Measurements from ENCODE around the gene S100A12. TPM values are rescaled to one million over a fixed set of nuclear protein-coding genes. Genes with fewer than 3 reads are reported as not detected.

S100A12 gene
- polyA plus RNA-seq, 3 donors = 1,275 to 2,834 (median 2,543) TPM

DNA sequence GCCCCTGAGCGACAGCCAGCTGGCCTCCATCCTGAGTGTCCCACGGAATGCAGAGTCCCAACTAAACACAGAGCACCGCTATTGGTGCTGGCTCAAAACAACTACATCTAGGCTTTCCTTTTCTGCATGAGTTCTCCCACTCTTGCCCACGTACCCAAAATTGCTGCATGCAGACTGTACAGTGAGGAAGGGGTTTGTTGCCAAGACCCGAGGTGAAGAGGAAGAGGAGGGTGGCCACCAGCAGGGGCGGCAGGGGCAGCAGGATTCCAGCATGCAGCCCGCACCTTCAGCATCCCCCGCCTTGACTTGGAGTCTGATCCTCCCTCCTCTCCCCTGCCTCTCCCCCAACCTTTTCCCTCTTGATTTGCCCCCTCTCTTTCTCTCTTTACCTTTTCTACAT lies 9.7 kb downstream of the S100A12 start:
- DNase-seq = no peak
- Mint-ChIP-seq H3K27ac (peak overlapping the region; percentile 68 to 98 (median 94)), H3K4me3 (peak overlapping the region in 1 of 2 donors; percentile 13), H3K9me3 (peaks cover 0 to 2% (median 0%) of the 10 kb centered on the region in 7 donors), H3K27me3 (ENCODE audit: low read depth in 3 of 3) (peaks cover 0 to 1% (median 0%) of the 10 kb centered on the region in 3 donors), H3K36me3 (peaks cover 7 to 16% of the 10 kb centered on the region in 2 donors), H3K4me1 (peaks cover 99% of the 10 kb centered on the region)
- peaks cover 97 to 100% of the 10 kb centered on the region in 2 donors for H3K4me1 ChIP-seq (ENCODE audit: control insufficient read depth in 1 of 2, insufficient read depth in 2 of 2, low read length in 2 of 2)
- intact Hi-C loops (cut with micrococcal nuclease) = loop anchor here (1.0 to 10.0 kb wide), 2 partner anchors 9 to 209 kb away; no protein-coding TSS in a partner anchor
- peak overlapping the region; percentile 3 for H2AFZ ChIP-seq (ENCODE audit: insufficient read depth, low read depth, low read length, poor library complexity, severe bottlenecking)
- TF ChIP-seq, protein P1, sequence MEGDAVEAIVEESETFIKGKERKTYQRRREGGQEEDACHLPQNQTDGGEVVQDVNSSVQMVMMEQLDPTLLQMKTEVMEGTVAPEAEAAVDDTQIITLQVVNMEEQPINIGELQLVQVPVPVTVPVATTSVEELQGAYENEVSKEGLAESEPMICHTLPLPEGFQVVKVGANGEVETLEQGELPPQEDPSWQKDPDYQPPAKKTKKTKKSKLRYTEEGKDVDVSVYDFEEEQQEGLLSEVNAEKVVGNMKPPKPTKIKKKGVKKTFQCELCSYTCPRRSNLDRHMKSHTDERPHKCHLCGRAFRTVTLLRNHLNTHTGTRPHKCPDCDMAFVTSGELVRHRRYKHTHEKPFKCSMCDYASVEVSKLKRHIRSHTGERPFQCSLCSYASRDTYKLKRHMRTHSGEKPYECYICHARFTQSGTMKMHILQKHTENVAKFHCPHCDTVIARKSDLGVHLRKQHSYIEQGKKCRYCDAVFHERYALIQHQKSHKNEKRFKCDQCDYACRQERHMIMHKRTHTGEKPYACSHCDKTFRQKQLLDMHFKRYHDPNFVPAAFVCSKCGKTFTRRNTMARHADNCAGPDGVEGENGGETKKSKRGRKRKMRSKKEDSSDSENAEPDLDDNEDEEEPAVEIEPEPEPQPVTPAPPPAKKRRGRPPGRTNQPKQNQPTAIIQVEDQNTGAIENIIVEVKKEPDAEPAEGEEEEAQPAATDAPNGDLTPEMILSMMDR (IDR thresholded peaks at IDR 0.05) = no peak
- H4K20me1 ChIP-seq (ENCODE audit: insufficient read depth, low read length) = peaks cover 10% of the 10 kb centered on the region
- 100% methylated on average over 3 of the region's 8 CpGs for WGBS (ENCODE audit: insufficient coverage)
- peaks cover 56% of the 10 kb centered on the region for H3K79me2 ChIP-seq (ENCODE audit: insufficient read depth, low read length)
- H3K36me3 ChIP-seq (replicated peaks in 1 of 2; ENCODE audit: control insufficient read depth in 1 of 2, insufficient read depth in 2 of 2, low read length in 2 of 2) = peaks cover 4 to 5% of the 10 kb centered on the region in 2 donors
- no peaks in the 10 kb centered on the region for H3K27me3 ChIP-seq (ENCODE audit: control insufficient read depth in 2 of 2, insufficient read depth in 2 of 2, low read length in 2 of 2)
- H3K9ac ChIP-seq (ENCODE audit: insufficient read depth, low read length, poor library complexity, severe bottlenecking) = no peak overlapping the region
- peak overlapping the region; percentile 32 for H3K4me2 ChIP-seq (replicated peaks; ENCODE audit: extremely low read depth, low read length, poor library complexity, severe bottlenecking)
- peak overlapping the region; percentile 78 to 85 for H3K27ac ChIP-seq (ENCODE audit: low read depth in 1 of 2, low read length in 2 of 2)
- H3K9me3 ChIP-seq (replicated peaks in 1 of 2; ENCODE audit: control insufficient read depth in 1 of 2, insufficient read depth in 1 of 2, low read length in 2 of 2) = no peaks in the 10 kb centered on the region
- peak overlapping the region in 1 of 3 experiments; percentile 24 for H3K4me3 ChIP-seq (replicated peaks in 1 of 3; ENCODE audit: low read depth in 2 of 3, low read length in 3 of 3)

DNA sequence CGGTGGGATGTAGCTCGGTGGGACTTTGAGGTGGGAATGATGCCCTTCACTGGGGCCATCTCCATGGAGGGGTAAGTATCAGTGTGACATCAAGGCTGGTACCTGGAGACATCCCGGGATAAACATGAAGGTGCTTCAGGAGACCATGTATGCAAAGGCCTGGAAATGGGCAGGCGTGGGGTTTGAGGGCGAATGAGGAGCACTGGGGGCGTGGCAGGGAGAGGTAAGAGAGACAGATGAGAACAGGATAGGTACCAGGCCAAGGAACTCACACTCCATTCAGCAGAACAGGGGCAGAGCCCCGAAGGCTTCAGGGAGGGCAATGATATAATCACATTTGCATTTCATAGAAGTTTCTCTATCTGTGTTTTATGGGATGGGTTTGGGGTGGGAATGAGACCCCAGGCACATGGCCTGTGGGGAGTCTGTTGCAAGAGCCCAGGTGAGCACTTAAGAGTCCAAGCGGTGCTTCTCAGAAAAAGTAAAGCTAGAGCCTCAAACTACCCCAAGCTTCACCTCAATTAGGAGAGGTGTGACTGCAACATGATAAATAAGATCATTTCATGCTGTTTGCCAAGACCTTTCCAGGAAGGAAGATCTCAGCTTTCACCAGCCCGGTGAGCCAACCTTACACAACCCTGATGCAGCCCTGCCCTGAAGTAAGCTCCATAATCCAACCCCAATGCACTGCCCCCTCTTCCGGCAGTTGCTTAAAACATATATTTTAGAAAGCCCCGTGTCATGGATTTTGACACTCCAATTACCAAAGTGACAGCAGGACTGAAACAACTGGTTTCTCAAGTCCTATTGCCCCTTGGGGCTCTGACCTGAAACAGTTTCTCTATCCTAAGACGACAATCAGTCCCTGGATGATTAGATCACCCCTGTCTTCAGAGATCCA lies 10.4 kb downstream of the S100A12 start:
- Histone ChIP-seq H3K36me3 (replicated peaks in 1 of 2; ENCODE audit: control insufficient read depth in 1 of 2, insufficient read depth in 2 of 2, low read length in 2 of 2) (peaks cover 10 to 12% of the 10 kb centered on the region in 2 donors), H3K4me3 (replicated peaks in 1 of 3; ENCODE audit: low read depth in 2 of 3, low read length in 3 of 3) (peak overlapping the region in 1 of 3 experiments; percentile 24), H3K27ac (ENCODE audit: low read depth in 1 of 2, low read length in 2 of 2) (peak overlapping the region; percentile 78 to 85), H2AFZ (ENCODE audit: insufficient read depth, low read depth, low read length, poor library complexity, severe bottlenecking) (no peak overlapping the region), H3K9ac (ENCODE audit: insufficient read depth, low read length, poor library complexity, severe bottlenecking) (no peak overlapping the region), H4K20me1 (ENCODE audit: insufficient read depth, low read length) (peaks cover 17% of the 10 kb centered on the region), H3K4me1 (ENCODE audit: control insufficient read depth in 1 of 2, insufficient read depth in 2 of 2, low read length in 2 of 2) (peaks cover 98 to 100% of the 10 kb centered on the region in 2 donors), H3K27me3 (ENCODE audit: control insufficient read depth in 2 of 2, insufficient read depth in 2 of 2, low read length in 2 of 2) (no peaks in the 10 kb centered on the region), H3K9me3 (replicated peaks in 1 of 2; ENCODE audit: control insufficient read depth in 1 of 2, insufficient read depth in 1 of 2, low read length in 2 of 2) (no peaks in the 10 kb centered on the region), H3K79me2 (ENCODE audit: insufficient read depth, low read length) (peaks cover 56% of the 10 kb centered on the region), H3K4me2 (replicated peaks; ENCODE audit: extremely low read depth, low read length, poor library complexity, severe bottlenecking) (peak overlapping the region; percentile 32)
- peaks cover 0 to 2% (median 0%) of the 10 kb centered on the region in 7 donors for H3K9me3 Mint-ChIP-seq
- peak in 2 of 3 donors; percentile 47 to 74 for DNase-seq
- H3K36me3 Mint-ChIP-seq = peaks cover 13 to 23% of the 10 kb centered on the region in 2 donors
- intact Hi-C loops (cut with micrococcal nuclease) = loop anchor here (1.0 to 10.0 kb wide), 2 partner anchors 9 to 210 kb away; no protein-coding TSS in a partner anchor
- peaks cover 0 to 1% (median 0%) of the 10 kb centered on the region in 3 donors for H3K27me3 Mint-ChIP-seq (ENCODE audit: low read depth in 3 of 3)
- peak overlapping the region; percentile 13 to 19 for H3K4me3 Mint-ChIP-seq
- TF ChIP-seq, protein P1 (IDR thresholded peaks at IDR 0.05) = no peak
- H3K27ac Mint-ChIP-seq = peak overlapping the region; percentile 68 to 98 (median 94)
- WGBS (ENCODE audit: insufficient coverage) = 41% methylated on average over 7 of the region's 12 CpGs
- H3K4me1 Mint-ChIP-seq = peaks cover 99% of the 10 kb centered on the region
